HG02798 (cell line): Measurements from ENCODE around the gene POLR2C.

Experiments
- ATAC-seq: cut with Tn5 transposase; IDR thresholded peaks from one replicate; pipeline ENCODE4 v1.9.1; 2021; ENCODE audit warnings: mild to moderate bottlenecking; ENCODE audit not compliant: unreplicated experiment, poor library complexity

Gene POLR2C

DNA sequence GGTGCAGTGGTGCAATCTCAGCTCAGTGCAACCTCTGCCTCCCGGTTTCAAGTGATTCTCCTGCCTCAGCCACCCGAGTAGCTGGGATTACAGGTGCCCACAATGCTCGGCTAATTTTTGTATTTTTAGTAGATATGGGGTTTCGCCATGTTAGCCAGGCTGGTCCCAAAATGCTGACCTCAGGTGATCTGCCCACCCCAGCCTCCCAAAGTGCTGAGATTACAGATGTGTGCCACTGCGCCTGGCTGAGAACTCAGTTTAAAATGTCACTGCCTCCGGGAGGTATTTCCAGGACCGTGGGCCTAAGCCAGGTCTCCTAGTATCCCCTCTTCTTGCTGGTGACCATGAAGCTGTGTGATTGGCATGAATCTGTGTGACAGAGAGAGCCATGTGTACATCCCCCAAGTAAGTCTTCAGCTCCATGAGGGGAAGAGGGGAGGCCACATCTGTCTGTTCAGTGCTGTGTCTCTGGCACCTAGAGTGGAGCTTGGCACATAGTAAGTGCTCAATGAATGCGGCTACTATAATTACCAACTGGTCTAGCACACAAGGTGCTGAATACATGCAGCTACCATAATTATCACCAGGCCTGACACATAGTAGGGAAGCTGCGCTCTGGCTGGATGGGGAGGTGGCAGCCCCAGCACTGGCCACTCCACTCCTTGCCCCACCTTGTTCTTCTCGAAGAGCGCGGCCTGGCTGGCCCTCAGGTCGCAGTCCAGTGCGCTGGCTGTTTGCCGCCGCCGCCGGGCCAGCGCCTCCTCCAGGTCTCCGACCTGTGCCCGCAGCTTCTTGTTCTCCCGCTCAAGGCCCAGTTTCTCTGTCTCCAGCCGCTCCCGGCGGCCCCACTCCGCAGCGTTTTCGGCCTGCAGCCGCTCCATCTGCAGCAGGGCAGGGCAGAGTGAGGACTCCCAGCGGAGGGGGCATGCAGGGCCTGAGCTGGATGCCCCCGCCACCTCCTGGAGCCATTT, 55.2 kb downstream of the POLR2C start:
- no peak for ATAC-seq

DNA sequence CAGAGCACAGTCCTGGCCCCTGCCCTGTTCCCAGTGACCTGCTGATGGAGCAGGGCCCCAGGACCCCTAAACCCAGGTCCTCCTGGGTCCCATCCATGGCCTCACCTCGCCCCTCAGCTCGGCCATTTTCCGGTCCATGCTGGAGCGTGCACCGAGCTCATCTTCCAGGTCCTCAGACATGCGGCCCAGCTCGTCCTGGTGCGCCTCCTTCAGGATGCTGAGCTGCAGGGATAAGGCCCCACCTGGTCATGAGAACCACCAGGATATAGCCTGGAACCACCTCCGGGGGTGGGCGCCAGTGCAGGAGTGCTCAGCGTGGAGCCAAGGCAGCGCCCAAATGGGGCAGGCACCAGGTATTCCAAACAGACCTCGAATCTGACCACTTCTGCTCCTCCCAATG, 56.0 kb downstream of the POLR2C start:
- no peak for ATAC-seq

DNA sequence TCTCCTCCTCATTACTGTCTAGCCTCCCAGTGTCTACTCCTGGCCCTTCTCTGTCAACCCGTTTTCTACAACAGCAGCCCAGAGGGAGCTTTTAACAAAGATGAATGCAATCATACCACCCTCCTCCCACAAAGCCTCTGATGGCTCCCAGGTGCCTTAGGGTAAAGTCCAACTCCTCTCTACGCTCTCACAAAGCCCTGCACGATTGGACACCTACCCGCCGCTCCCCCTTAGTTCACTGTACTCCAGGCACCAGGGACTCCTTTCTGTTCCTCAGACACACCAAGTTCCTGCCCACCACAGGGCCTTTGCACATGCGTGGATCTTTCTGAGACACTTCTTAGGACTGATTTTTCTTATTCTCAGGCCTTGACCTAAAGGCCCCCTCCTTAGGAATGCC, 56.4 kb downstream of the POLR2C start:
- no peak for ATAC-seq

DNA sequence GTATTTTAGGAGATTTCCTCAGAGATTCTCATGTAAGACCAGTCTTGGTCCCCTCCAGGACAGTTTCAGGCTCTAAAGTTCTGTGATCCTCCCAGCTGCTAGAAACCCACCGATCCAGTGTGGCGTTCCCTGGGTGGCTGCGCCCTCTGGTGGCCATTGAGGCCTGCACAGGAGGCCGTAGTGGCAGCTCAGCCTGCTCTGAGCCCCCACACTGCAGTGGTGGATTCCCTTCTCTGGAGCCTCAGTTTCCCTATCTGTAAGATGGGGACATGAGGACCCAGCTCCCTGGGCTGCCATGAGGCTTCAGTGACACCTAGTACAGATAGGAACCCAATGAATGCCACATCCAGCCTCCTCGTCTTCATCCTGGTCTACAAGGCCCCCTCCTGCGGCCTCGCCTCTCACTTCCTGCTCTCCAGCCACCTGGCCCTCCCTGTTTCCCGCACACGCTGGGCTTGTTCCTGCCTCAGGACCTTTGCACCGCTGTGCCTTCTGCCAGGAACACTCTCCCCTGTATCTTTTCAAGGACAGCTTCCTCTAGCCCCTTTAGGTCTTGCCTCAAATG, 57.4 kb downstream of the POLR2C start:
- peak; percentile 72 for ATAC-seq
